HG02870 (cell line): Measurements from ENCODE around the gene ATP8B1.
A peak's percentile ranks its signal among the peaks of the same experiment; 100 is the strongest.

Experiments used
- ATAC-seq: cut with Tn5 transposase; IDR thresholded peaks from one replicate; pipeline ENCODE4 v1.9.1; 2021; ENCODE audit warnings: mild to moderate bottlenecking, moderate library complexity; ENCODE audit not compliant: unreplicated experiment

ATP8B1 gene

GRCh38 chr18:57771193-57771592 is 31.9 kb downstream of the ATP8B1 start:
- ATAC-seq, result no peak

- ATAC-seq, result no peak
Observed at GRCh38 chr18:57768537-57769326, 34.4 kb downstream of the ATP8B1 start.

- ATAC-seq, result no peak
Observed at GRCh38 chr18:57767259-57768050, 35.7 kb downstream of the ATP8B1 start.

GRCh38 chr18:57764995-57765394 is 38.1 kb downstream of the ATP8B1 start:
- ATAC-seq, result no peak

- no peak for ATAC-seq
Observed at GRCh38 chr18:57764087-57764486, 39.0 kb downstream of the ATP8B1 start.

GRCh38 chr18:57762686-57763085 is 40.4 kb downstream of the ATP8B1 start:
- ATAC-seq, result no peak

- ATAC-seq, result no peak
Observed at GRCh38 chr18:57759650-57760049, 43.5 kb downstream of the ATP8B1 start.

GRCh38 chr18:57755473-57756067 is 47.5 kb downstream of the ATP8B1 start:
- ATAC-seq, result no peak

- peak; percentile 76 for ATAC-seq
Observed at GRCh38 chr18:57754577-57755338, 48.4 kb downstream of the ATP8B1 start.

GRCh38 chr18:57753063-57753462 is 50.1 kb downstream of the ATP8B1 start:
- ATAC-seq, result no peak

GRCh38 chr18:57749604-57749970 is 53.5 kb downstream of the ATP8B1 start:
- no peak for ATAC-seq

GRCh38 chr18:57748770-57749603 is 54.1 kb downstream of the ATP8B1 start:
- ATAC-seq, result peak; percentile 96

GRCh38 chr18:57747809-57748680 is 55.1 kb downstream of the ATP8B1 start:
- peak; percentile 10 for ATAC-seq

GRCh38 chr18:57744211-57744694 is 58.9 kb downstream of the ATP8B1 start:
- no peak for ATAC-seq

- ATAC-seq, result no peak
Observed at GRCh38 chr18:57743008-57743407, 60.1 kb downstream of the ATP8B1 start.

- no peak for ATAC-seq
Observed at GRCh38 chr18:57741273-57741672, 61.8 kb downstream of the ATP8B1 start.

GRCh38 chr18:57738078-57738477 is 65.0 kb downstream of the ATP8B1 start:
- ATAC-seq, result no peak

- no peak for ATAC-seq
Observed at GRCh38 chr18:57737400-57738060, 65.6 kb downstream of the ATP8B1 start.
